ENCODE results near the gene ROR2.
A peak's percentile ranks its signal among the peaks of the same experiment; 100 is the strongest.
"Not testable (repeated sequence)": the region's sequence is repeated elsewhere in the genome, so short reads cannot be mapped to it uniquely, and the experiment has no call there.

Gene ROR2

GRCh38 chr9:91546574-91546973, 403.5 kb downstream of the ROR2 start:
- no peak overlapping the region for H3K4me3 Mint-ChIP-seq
- TF ChIP-seq CTCF (IDR thresholded peaks at IDR 0.05; ENCODE audit: unreplicated experiment in 3 of 3) = no peak
- H3K4me1 Mint-ChIP-seq = no peaks in the 10 kb centered on the region
- peaks cover 12% of the 10 kb centered on the region for H3K9me3 Mint-ChIP-seq
- no peaks in the 10 kb centered on the region for H3K27me3 Mint-ChIP-seq (ENCODE audit: low read depth)
- H3K36me3 Mint-ChIP-seq (ENCODE audit: low read depth) = no peaks in the 10 kb centered on the region
- H3K27ac Mint-ChIP-seq = no peak overlapping the region

GRCh38 chr9:91541734-91542133, 408.3 kb downstream of the ROR2 start:
- Mint-ChIP-seq H3K27ac (no peak overlapping the region), H3K27me3 (ENCODE audit: low read depth) (peaks cover 3% of the 10 kb centered on the region), H3K9me3 (peaks cover 6% of the 10 kb centered on the region), H3K4me1 (no peaks in the 10 kb centered on the region), H3K4me3 (no peak overlapping the region), H3K36me3 (ENCODE audit: low read depth) (no peaks in the 10 kb centered on the region)
- TF ChIP-seq CTCF (IDR thresholded peaks at IDR 0.05; ENCODE audit: unreplicated experiment in 3 of 3) = no peak

GRCh38 chr9:91540506-91540905, 409.5 kb downstream of the ROR2 start:
- H3K36me3 Mint-ChIP-seq (ENCODE audit: low read depth); H3K9me3 Mint-ChIP-seq; H3K4me3 Mint-ChIP-seq; H3K27me3 Mint-ChIP-seq (ENCODE audit: low read depth); H3K4me1 Mint-ChIP-seq; H3K27ac Mint-ChIP-seq: not testable (repeated sequence)

- Mint-ChIP-seq H3K4me3 (no peak overlapping the region), H3K27me3 (ENCODE audit: low read depth) (peaks cover 3% of the 10 kb centered on the region), H3K27ac (peak overlapping the region in 1 of 3 experiments; percentile 71), H3K9me3 (peaks cover 6% of the 10 kb centered on the region), H3K36me3 (ENCODE audit: low read depth) (no peaks in the 10 kb centered on the region), H3K4me1 (no peaks in the 10 kb centered on the region)
- no peak for TF ChIP-seq CTCF (IDR thresholded peaks at IDR 0.05; ENCODE audit: unreplicated experiment in 3 of 3)
Observed at GRCh38 chr9:91536211-91536691, 413.8 kb downstream of the ROR2 start.

GRCh38 chr9:91534374-91534773, 415.7 kb downstream of the ROR2 start:
- no peaks in the 10 kb centered on the region for H3K36me3 Mint-ChIP-seq (ENCODE audit: low read depth)
- peaks cover 3% of the 10 kb centered on the region for H3K27me3 Mint-ChIP-seq (ENCODE audit: low read depth)

GRCh38 chr9:91533382-91533781, 416.6 kb downstream of the ROR2 start:
- H3K4me1 Mint-ChIP-seq = no peaks in the 10 kb centered on the region
- H3K36me3 Mint-ChIP-seq (ENCODE audit: low read depth) = no peaks in the 10 kb centered on the region
- H3K27me3 Mint-ChIP-seq (ENCODE audit: low read depth) = peaks cover 3% of the 10 kb centered on the region
- H3K4me3 Mint-ChIP-seq = no peak overlapping the region
- TF ChIP-seq CTCF (IDR thresholded peaks at IDR 0.05; ENCODE audit: unreplicated experiment in 3 of 3) = no peak
- peaks cover 5% of the 10 kb centered on the region for H3K9me3 Mint-ChIP-seq
- no peak overlapping the region for H3K27ac Mint-ChIP-seq

More at GRCh38 chr9:91534374-91534773, 415.7 kb downstream of the ROR2 start:
- H3K9me3 Mint-ChIP-seq = peaks cover 6% of the 10 kb centered on the region
- H3K27ac Mint-ChIP-seq = no peak overlapping the region
- no peak for TF ChIP-seq CTCF (IDR thresholded peaks at IDR 0.05; ENCODE audit: unreplicated experiment in 3 of 3)
- H3K4me3 Mint-ChIP-seq = no peak overlapping the region
- H3K4me1 Mint-ChIP-seq = no peaks in the 10 kb centered on the region
